KG1 (cell line): ENCODE measurements around the gene C6orf141.
A peak's percentile ranks its signal among the peaks of the same experiment; 100 is the strongest.

Experiments
- DNase-seq: peaks from one replicate; lab custom pipeline; 2025; lab: John Stamatoyannopoulos, UW

The C6orf141 gene

GRCh38 chr6:49550492-49551077 is at the start of gene C6orf141:
C6orf141 (plus strand) TSS chr6:49550668; CDS start chr6:49550793, 125 bp downstream.
- peak; percentile 45 for DNase-seq

- DNase-seq, result no peak
Observed at GRCh38 chr6:49504666-49505065, 45.8 kb upstream of the C6orf141 start.

GRCh38 chr6:49506569-49507111 is 43.8 kb upstream of the C6orf141 start:
- no peak for DNase-seq

GRCh38 chr6:49509342-49509741 is 41.1 kb upstream of the C6orf141 start:
- no peak for DNase-seq

GRCh38 chr6:49513153-49513989 is 37.1 kb upstream of the C6orf141 start:
- no peak for DNase-seq

GRCh38 chr6:49514571-49515484 is 35.6 kb upstream of the C6orf141 start:
- no peak for DNase-seq

- DNase-seq, result no peak
Observed at GRCh38 chr6:49515485-49516146, 34.9 kb upstream of the C6orf141 start.

GRCh38 chr6:49516147-49516505 is 34.3 kb upstream of the C6orf141 start:
- DNase-seq, result no peak

- DNase-seq, result no peak
Observed at GRCh38 chr6:49517919-49518318, 32.5 kb upstream of the C6orf141 start.

- DNase-seq, result no peak
Observed at GRCh38 chr6:49519660-49520059, 30.8 kb upstream of the C6orf141 start.

GRCh38 chr6:49522710-49523593 is 27.5 kb upstream of the C6orf141 start:
- DNase-seq, result no peak

- no peak for DNase-seq
Observed at GRCh38 chr6:49523901-49524300, 26.6 kb upstream of the C6orf141 start.

- no peak for DNase-seq
Observed at GRCh38 chr6:49524541-49524940, 25.9 kb upstream of the C6orf141 start.

GRCh38 chr6:49526598-49526997 is 23.9 kb upstream of the C6orf141 start:
- DNase-seq, result no peak

GRCh38 chr6:49527320-49527719 is 23.1 kb upstream of the C6orf141 start:
- DNase-seq, result no peak

GRCh38 chr6:49528571-49528970 is 21.9 kb upstream of the C6orf141 start:
- DNase-seq, result no peak

- no peak for DNase-seq
Observed at GRCh38 chr6:49530141-49530776, 20.2 kb upstream of the C6orf141 start.

GRCh38 chr6:49531774-49532569 is 18.5 kb upstream of the C6orf141 start:
- peak; percentile 66 for DNase-seq

- no peak for DNase-seq
Observed at GRCh38 chr6:49535795-49536194, 14.7 kb upstream of the C6orf141 start.
